Measurements from ENCODE around the gene TMEM132D.

TMEM132D gene

DNA sequence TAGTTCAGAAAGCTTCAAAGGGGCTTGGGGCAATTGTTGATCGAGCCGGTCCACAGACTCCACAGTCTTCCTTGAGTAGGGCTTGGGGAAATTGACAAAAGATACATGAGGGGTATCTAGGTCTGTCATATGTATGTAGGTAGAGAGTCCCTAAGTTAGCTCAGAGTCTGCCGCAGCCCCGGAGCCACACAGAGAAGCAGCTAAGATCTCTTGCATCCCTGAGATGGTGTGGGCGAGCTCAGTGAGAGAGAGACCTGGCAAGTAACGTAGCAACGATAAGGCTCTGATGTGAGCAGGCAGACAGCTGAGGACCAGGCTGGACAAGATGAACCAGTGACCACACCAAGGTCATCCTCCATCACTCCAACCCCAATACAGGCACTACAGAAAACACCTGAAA, 297.6 kb downstream of the TMEM132D start:
- DNase-seq (ENCODE audit: low read depth in 1 of 2, low spot score in 1 of 2): no peak
- in situ Hi-C loops (cut with HindIII; ENCODE audit: low pct_unique_long_range_greater_than_20kb, low sequenced_read_pairs): no loop called here
- TF ChIP-seq JUND (IDR thresholded peaks at IDR 0.05; ENCODE audit: low read depth): no peak

DNA sequence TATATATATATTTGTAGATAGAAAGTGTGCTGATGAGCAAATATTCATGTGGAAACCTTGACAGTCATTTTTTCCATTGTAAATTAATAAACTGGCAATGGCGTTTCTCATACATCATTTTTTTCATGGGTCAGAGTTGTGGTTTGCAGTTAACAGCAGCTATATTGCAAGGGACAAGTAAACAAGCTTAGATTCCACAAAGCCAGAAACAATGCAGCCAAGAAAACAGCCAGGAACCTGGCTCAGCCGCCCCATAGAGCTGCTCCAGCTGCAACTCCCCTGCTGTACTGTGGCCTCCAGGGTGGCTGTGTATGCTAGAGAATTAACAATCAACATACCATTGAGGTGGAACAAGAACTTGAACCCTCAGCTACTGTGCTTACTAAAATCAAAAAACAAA, 298.2 kb downstream of the TMEM132D start:
- DNase-seq (ENCODE audit: low read depth in 1 of 2, low spot score in 1 of 2): no peak
- in situ Hi-C loops (cut with HindIII; ENCODE audit: low pct_unique_long_range_greater_than_20kb, low sequenced_read_pairs): no loop called here
- no peak for TF ChIP-seq JUND (IDR thresholded peaks at IDR 0.05; ENCODE audit: low read depth)

DNA sequence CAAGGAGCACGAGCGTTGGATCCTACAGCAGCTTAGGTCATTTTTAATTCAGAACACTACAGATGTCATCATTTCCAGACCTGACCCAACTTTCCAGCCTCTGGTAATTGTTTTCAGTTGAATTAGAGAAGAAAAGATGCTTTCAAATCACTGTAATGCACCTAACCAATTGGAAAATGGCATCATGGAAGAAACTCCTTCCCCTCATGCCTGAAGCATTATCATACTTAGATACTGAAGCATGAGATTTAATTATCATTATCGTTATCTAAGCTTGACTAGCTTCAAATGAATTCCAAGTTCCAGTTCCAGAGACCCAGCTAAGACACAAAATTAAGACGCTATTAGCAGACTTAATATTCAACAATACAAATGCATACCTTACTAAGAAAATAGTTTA, 299.3 kb downstream of the TMEM132D start:
- in situ Hi-C loops (cut with HindIII; ENCODE audit: low pct_unique_long_range_greater_than_20kb, low sequenced_read_pairs): no loop called here
- no peak for DNase-seq (ENCODE audit: low read depth in 1 of 2, low spot score in 1 of 2)
- TF ChIP-seq JUND (IDR thresholded peaks at IDR 0.05; ENCODE audit: low read depth): no peak

DNA sequence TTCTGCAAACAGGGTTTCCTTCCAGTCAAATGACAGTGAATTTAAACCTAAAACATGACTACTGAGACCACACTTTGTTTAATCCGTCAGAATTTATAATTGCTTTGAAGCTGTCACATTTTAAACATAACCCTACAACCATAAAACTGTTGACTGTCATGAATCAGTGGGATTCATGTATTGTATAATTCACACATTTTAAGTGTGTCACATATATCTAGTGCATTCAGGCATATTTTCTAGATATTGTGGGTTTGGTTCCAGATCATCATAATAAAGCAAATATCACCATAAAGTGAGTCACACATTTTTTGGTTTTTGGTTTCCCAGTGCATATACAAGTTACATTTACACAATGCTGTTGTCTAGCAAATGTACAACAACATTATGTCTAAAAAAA, 304.4 kb downstream of the TMEM132D start:
- TF ChIP-seq JUND (IDR thresholded peaks at IDR 0.05; ENCODE audit: low read depth): no peak
- in situ Hi-C loops (cut with HindIII; ENCODE audit: low pct_unique_long_range_greater_than_20kb, low sequenced_read_pairs): no loop called here
- DNase-seq (ENCODE audit: low read depth in 1 of 2, low spot score in 1 of 2): no peak

DNA sequence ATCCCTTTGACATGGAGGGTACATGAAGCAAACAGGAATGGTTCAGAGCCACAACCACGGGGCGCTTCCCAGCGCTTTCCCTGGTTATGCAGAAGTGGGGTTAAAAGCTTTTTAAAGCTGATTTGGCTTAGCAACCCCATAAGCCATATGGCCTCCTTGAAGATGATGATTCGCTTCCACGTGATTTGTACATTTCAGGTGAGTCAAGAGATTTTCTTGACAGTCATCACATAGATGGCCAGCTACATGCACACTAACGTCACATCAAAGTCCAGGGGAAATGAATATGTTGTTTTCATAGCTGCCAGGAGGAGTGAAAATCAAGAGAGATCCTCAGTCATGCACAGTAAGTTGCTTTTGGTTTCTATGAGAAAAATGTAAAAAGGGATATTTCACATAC, 309.7 kb downstream of the TMEM132D start:
- no peak for TF ChIP-seq JUND (IDR thresholded peaks at IDR 0.05; ENCODE audit: low read depth)
- in situ Hi-C loops (cut with HindIII; ENCODE audit: low pct_unique_long_range_greater_than_20kb, low sequenced_read_pairs): no loop called here

DNA sequence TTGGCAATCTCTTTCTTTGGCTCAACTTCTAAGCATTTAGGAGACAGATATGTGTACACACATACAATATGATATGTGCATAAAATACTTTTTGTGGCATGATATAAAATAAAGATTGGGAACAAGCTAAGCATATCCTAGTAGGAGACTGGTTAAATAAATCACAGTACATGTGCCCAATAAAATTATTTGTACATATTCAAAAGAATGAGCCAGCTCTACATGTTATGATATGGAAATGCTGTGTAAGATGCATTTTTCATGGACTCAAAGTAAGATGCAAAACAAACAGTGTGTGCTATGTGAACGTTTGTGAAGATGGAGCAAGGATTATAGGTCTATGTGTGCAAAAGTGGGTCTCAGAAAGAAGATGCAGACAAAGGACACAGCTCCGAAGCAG, 311.4 kb downstream of the TMEM132D start:
- no peak for DNase-seq (ENCODE audit: low read depth in 1 of 2, low spot score in 1 of 2)
- in situ Hi-C loops (cut with HindIII; ENCODE audit: low pct_unique_long_range_greater_than_20kb, low sequenced_read_pairs): no loop called here
- no peak for TF ChIP-seq JUND (IDR thresholded peaks at IDR 0.05; ENCODE audit: low read depth)

More for the DNA sequence above, 309.7 kb downstream of the TMEM132D start:
- DNase-seq (ENCODE audit: low read depth in 1 of 2, low spot score in 1 of 2): no peak

DNA sequence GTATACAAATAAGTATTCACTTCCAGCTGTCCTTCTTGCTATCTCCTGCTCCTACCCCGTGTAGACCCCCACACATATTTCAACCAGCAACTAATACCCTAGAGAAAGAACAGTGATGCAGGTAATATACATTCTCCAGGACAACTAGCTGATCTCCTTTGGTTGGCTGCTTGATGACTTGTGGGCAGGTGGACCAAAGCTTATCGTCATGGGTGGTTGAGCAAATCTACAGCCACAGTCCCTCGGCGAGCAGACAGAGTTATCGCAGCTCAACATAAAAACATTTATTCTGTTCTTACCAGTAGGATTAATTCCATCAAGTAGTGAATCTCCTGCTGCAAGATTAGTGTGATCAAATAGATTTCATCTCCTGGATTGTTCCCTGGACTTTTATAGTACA, 314.3 kb downstream of the TMEM132D start:
- no peak for DNase-seq (ENCODE audit: low read depth in 1 of 2, low spot score in 1 of 2)
- in situ Hi-C loops (cut with HindIII; ENCODE audit: low pct_unique_long_range_greater_than_20kb, low sequenced_read_pairs): no loop called here
- TF ChIP-seq JUND (IDR thresholded peaks at IDR 0.05; ENCODE audit: low read depth): no peak

DNA sequence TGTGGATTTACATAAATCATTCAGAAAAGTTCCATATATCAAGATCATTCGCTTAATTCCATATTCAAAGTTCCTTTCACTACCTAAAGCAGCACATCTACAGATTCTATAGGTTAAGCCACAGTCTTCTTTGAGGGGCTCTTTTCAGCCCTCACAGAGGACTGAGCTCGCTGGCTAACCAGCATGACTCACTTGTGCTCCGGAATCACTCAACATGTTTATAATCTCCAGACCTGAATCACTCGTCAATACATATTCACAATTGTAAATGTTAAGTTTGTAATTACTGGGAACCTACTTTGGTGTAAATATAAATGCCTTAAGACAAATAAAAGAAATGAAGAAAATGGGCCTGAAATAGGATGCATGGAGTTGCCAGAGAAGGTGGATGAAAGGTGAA, 315.7 kb downstream of the TMEM132D start:
- in situ Hi-C loops (cut with HindIII; ENCODE audit: low pct_unique_long_range_greater_than_20kb, low sequenced_read_pairs): no loop called here
- TF ChIP-seq JUND (IDR thresholded peaks at IDR 0.05; ENCODE audit: low read depth): no peak
- no peak for DNase-seq (ENCODE audit: low read depth in 1 of 2, low spot score in 1 of 2)

DNA sequence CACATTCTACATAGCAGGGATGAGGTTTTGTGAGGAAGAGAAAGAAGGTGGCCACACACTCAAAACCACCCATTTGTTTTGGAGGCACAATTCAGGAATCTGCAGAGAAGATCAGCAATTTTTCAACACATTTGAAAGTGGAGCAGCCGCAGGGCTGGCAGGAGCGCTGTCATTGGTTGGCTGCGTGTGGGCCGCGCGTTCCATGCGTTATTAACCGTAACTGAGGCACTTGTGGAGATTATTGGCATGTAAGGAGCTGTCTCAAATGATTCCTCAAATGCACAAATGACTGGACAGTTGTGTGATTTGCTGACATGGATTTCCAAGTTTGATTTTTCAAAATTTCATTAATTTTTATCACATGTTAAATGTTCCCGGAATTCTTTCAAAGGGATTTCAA, 318.5 kb downstream of the TMEM132D start:
- TF ChIP-seq JUND (IDR thresholded peaks at IDR 0.05; ENCODE audit: low read depth): no peak
- no peak for DNase-seq (ENCODE audit: low read depth in 1 of 2, low spot score in 1 of 2)
- in situ Hi-C loops (cut with HindIII; ENCODE audit: low pct_unique_long_range_greater_than_20kb, low sequenced_read_pairs): no loop called here

DNA sequence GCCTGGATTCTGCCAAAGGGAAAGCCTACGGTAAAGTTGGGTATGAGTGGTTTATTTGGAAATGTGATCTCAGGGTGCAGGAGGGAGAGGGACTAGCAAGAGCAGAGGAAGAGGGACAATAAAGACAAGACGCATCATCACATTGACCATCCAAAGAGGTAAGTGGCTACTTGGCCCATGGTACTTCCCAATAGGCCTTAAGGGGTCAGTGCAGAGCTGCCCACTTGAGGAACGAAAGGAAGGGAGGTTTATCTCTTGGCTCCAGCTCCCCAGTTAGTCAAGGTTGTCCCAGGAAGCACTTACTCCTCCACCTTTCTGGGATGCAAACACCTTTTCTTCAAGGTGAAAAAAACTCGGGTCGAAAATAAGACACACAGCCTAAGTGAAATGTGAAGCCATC, 323.9 kb downstream of the TMEM132D start:
- in situ Hi-C loops (cut with HindIII; ENCODE audit: low pct_unique_long_range_greater_than_20kb, low sequenced_read_pairs): no loop called here

DNA sequence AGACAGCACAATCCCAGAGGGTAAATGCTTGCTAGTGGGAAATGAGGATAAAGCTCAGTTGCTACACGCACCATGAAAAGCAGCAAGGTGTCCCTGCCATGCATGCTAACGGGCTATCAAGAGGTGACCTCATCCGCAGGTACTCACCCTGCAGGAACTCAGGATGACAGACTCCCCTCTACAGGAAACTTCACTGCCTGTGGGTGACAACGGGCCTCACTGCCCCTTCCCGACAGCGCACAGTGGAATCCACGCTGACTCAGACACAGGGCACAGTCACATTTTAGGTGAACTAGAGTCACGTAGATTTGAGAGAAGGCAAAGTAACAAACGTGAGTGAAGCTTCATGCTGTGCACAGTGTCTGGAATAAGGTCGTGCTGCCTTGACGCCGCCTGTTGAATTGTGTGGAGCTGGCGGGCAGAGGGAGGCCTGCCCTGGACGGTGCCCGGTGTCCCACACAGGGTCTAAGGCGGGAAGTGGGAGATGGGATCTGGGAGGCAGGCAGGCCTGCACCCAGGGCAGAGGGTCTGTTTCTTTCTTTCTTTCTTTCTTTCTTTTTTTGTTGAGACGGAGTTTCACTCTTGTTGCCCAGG, 331.8 kb downstream of the TMEM132D start:
- TF ChIP-seq JUND (IDR thresholded peaks at IDR 0.05; ENCODE audit: low read depth): no peak
- in situ Hi-C loops (cut with HindIII; ENCODE audit: low pct_unique_long_range_greater_than_20kb, low sequenced_read_pairs): no loop called here
- no peak for DNase-seq (ENCODE audit: low read depth in 1 of 2, low spot score in 1 of 2)

More for the DNA sequence above, 323.9 kb downstream of the TMEM132D start:
- TF ChIP-seq JUND (IDR thresholded peaks at IDR 0.05; ENCODE audit: low read depth): no peak
- DNase-seq (ENCODE audit: low read depth in 1 of 2, low spot score in 1 of 2): no peak

DNA sequence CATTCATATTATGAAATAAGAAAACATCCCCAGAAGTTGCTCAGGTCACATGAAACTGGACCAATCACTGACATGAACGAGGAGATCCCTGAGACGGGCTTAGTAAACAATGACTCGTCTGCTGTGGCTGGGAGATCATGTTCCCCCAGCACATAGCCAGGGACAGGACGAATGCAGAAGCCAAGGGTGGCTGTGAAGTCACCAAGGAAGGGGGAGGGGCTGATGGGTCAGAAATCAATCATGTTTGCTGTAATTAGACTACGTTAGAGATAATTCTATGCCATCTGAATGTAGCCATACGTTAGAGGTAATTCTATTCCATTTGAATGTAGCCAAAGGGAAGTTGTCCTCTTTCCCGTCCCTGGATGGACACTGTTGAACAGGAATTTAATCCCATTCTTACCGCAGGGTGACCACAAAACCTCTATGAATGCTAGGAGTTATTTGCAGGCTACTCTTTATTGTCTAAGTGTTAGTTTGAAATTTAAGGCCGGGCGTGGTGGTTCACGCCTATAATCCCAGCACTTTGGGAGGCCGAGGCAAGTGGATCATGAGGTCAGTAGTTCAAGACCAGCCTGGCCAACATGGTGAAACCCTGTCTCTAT, 332.9 kb downstream of the TMEM132D start:
- no peak for TF ChIP-seq JUND (IDR thresholded peaks at IDR 0.05; ENCODE audit: low read depth)
- in situ Hi-C loops (cut with HindIII; ENCODE audit: low pct_unique_long_range_greater_than_20kb, low sequenced_read_pairs): no loop called here
- DNase-seq (ENCODE audit: low read depth in 1 of 2, low spot score in 1 of 2): no peak

DNA sequence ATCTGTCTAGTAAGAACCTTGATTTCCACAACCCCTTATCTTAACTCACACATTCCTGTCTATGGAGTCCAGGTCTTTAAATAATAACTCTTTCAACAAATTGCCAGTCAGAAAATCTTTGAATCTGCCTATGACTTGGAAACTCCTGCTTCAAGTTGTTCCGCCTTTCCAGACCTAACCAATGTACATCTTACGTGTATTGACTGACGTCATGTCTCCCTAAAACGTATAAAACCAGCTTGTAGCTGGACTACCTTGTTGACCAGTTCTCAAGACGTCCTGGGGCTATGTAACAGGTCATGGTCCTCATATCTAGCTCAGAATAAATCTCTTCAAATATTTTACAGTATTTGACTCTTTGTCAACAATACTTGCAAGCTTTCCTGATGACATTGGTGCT, 337.0 kb downstream of the TMEM132D start:
- no peak for DNase-seq (ENCODE audit: low read depth in 1 of 2, low spot score in 1 of 2)
- TF ChIP-seq JUND (IDR thresholded peaks at IDR 0.05; ENCODE audit: low read depth): no peak
- in situ Hi-C loops (cut with HindIII; ENCODE audit: low pct_unique_long_range_greater_than_20kb, low sequenced_read_pairs): no loop called here

DNA sequence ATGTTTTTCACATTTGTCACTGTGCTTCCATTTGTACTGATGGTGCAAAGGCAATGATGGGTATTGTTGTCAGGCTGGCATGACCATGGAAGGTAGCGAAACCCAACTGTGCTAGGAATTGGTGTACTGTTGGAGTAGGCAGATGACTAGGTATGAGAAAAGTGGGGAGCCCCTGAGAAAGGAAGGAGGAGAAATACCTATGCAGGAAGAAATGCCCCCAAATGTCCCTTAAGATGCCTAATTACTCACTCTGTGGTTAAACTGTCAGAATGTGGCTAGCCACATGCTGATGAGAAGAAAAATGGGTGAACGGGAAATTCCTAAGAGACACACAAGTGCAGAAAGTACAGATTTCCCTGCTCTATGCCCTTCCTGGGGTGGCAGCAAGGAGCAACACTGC, 339.1 kb downstream of the TMEM132D start:
- in situ Hi-C loops (cut with HindIII; ENCODE audit: low pct_unique_long_range_greater_than_20kb, low sequenced_read_pairs): no loop called here
- TF ChIP-seq JUND (IDR thresholded peaks at IDR 0.05; ENCODE audit: low read depth): no peak
- DNase-seq (ENCODE audit: low read depth in 1 of 2, low spot score in 1 of 2): no peak

Data from T47D (cell line).